ENCODE measurements around the gene FUBP1. TPM values are rescaled to one million over a fixed set of nuclear protein-coding genes. Genes with fewer than 3 reads are reported as not detected.

Gene FUBP1
- polyA plus RNA-seq, 1 of the 3 experiments (the other 2 are of a cell fraction) = 64.1 TPM

DNA sequence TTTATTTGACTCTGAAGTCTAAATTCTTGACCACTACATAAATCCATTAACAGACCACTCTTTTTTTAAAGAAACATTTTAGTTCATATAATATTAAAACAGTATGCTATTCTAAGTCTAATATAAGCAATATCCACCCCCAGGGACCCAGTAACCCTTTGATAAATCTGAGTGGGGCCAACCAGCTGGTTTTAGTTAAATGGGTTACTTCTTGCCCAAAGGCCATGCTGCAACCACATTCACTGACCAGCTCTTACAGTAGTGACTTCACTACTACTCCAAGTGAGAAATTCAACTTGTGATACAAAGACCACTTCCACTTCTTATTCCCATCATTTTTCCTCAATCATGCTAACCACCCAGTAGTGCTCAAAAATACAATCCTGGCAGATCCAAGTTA, 20.5 kb downstream of the FUBP1 start (continued):
- no peak for TF ChIP-seq ZBTB33 (IDR thresholded peaks at IDR 0.05; ENCODE audit: borderline replicate concordance, low read depth)
- no peak for TF ChIP-seq POLR2AphosphoS5 (IDR thresholded peaks at IDR 0.05; ENCODE audit: low read depth, low read length)

GRCh38 chr1:77956464-77956863, 22.4 kb downstream of the FUBP1 start:
- Histone ChIP-seq H3K9me3 (no peaks in the 10 kb centered on the region), H3F3A (replicated peaks; ENCODE audit: insufficient read depth) (peaks cover 41% of the 10 kb centered on the region), H3K36me3 (replicated peaks in 1 of 2; ENCODE audit: control insufficient read depth in 1 of 2, insufficient read depth in 2 of 2, low read length in 1 of 2) (peaks cover 94 to 98% of the 10 kb centered on the region in 2 experiments), H2AFZ (ENCODE audit: low read depth) (no peak overlapping the region), H3K79me2 (ENCODE audit: insufficient read depth) (peaks cover 70% of the 10 kb centered on the region), H3K27me3 (ENCODE audit: insufficient read depth) (no peaks in the 10 kb centered on the region), H3K4me2 (no peak overlapping the region), H3K9me2 (no peaks in the 10 kb centered on the region), H3K4me1 (ENCODE audit: control insufficient read depth in 1 of 2, insufficient read depth in 2 of 2, low read depth in 1 of 2, low read length in 1 of 2) (peaks cover 0 to 6% of the 10 kb centered on the region in 2 experiments; a peak in 2 of 4 replicates), H4K20me1 (ENCODE audit: insufficient read depth) (peaks cover 7% of the 10 kb centered on the region), H3K9ac (no peak overlapping the region), H3K4me3 (ENCODE audit: low read depth in 2 of 2, low read length in 1 of 2) (no peak overlapping the region), H3K27ac (ENCODE audit: low read depth in 2 of 2, low read length in 1 of 2) (no peak overlapping the region)
- CTCF ChIA-PET = interaction anchor here (1.0 to 1.2 kb wide), 2 partner anchors 11 to 19 kb away, joined by 3 to 5 read pairs; no protein-coding TSS in a partner anchor
- POLR2A ChIA-PET = no interaction called here
- WGBS (ENCODE audit: low lambda C conversion rate) = 98% methylated on average over 3 of the region's 3 CpGs
- TF ChIP-seq IRF3 (IDR thresholded peaks at IDR 0.05; ENCODE audit: low read depth, low read length) = no peak
- TF ChIP-seq YY1 (IDR thresholded peaks at IDR 0.05; ENCODE audit: low read depth) = no peak
- no peak for TF ChIP-seq REST (IDR thresholded peaks at IDR 0.05; ENCODE audit: low read depth, low read length)
- TF ChIP-seq PBX3 (IDR thresholded peaks at IDR 0.05) = no peak
- no peak for TF ChIP-seq TCF12 (IDR thresholded peaks at IDR 0.05)
- TF ChIP-seq MEF2A (IDR thresholded peaks at IDR 0.05; ENCODE audit: borderline replicate concordance, low read depth) = no peak
- TF ChIP-seq FOXJ3 (CRISPR knock-in tag; IDR thresholded peaks at IDR 0.05) = no peak
- no peak for TF ChIP-seq GABPA (IDR thresholded peaks at IDR 0.05; ENCODE audit: low read depth)
- no peak for TF ChIP-seq POLR2AphosphoS5 (IDR thresholded peaks at IDR 0.05; ENCODE audit: low read depth, low read length)
- TF ChIP-seq MAX (IDR thresholded peaks at IDR 0.05; ENCODE audit: low read depth) = no peak
- no peak for TF ChIP-seq MXI1 (IDR thresholded peaks at IDR 0.05; ENCODE audit: low read depth, low read length)
- TF ChIP-seq, protein P1, sequence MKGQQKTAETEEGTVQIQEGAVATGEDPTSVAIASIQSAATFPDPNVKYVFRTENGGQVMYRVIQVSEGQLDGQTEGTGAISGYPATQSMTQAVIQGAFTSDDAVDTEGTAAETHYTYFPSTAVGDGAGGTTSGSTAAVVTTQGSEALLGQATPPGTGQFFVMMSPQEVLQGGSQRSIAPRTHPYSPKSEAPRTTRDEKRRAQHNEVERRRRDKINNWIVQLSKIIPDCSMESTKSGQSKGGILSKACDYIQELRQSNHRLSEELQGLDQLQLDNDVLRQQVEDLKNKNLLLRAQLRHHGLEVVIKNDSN (IDR thresholded peaks at IDR 0.05; ENCODE audit: borderline replicate concordance, low read depth) = no peak
- TF ChIP-seq NRF1 (IDR thresholded peaks at IDR 0.05; ENCODE audit: low read depth, low read length) = no peak
- no peak for TF ChIP-seq RXRA (IDR thresholded peaks at IDR 0.05; ENCODE audit: borderline replicate concordance, low read depth)
- no peak for TF ChIP-seq CTCF (IDR thresholded peaks at IDR 0.05)
- no peak for TF ChIP-seq SIN3A (IDR thresholded peaks at IDR 0.05; ENCODE audit: borderline replicate concordance, low read depth, low read length)
- TF ChIP-seq FOSL2 (IDR thresholded peaks at IDR 0.05; ENCODE audit: borderline replicate concordance, low read depth) = no peak
- TF ChIP-seq SMC3 (IDR thresholded peaks at IDR 0.05; ENCODE audit: low read depth, low read length) = no peak
- TF ChIP-seq GATA2 (CRISPR knock-in tag; IDR thresholded peaks at IDR 0.05) = no peak
- no peak for TF ChIP-seq TEAD4 (IDR thresholded peaks at IDR 0.05; ENCODE audit: borderline replicate concordance, insufficient read depth)
- DNase-seq = no peak
